GM23338 (cell line): ENCODE data around the gene CXCL8. TPM values are rescaled to one million over a fixed set of nuclear protein-coding genes. Genes with fewer than 3 reads are reported as not detected.
A peak's percentile ranks its signal among the peaks of the same experiment; 100 is the strongest.

ENCODE experiments used
- ATAC-seq: fragments of 200-7000 bp; cut with Tn5 transposase; 3 replicates; pipeline ENCODE4 v1.9.1; 2020
- DNase-seq: peaks from one replicate; pipeline ENCODE4 v3.0.0-alpha.2; 2015; ENCODE audit warnings: low spot score
- H2AFZ ChIP-seq: fragments of 200-600 bp; sonication (generic); 2 replicates; pipeline ENCODE4 v1.8.0; 2016; ENCODE audit warnings: antibody characterized with exemption, mild to moderate bottlenecking, moderate library complexity
- H3F3A ChIP-seq: fragments of 200-600 bp; sonication (generic); replicated peaks from 2 replicates; pipeline ENCODE4 v1.8.0; 2017; ENCODE audit warnings: antibody characterized with exemption, mixed run types, low read depth
- H3K27ac ChIP-seq: fragments of 200-600 bp; sonication (generic); 2 replicates; pipeline ENCODE4 v1.6.1; 2016; ENCODE audit warnings: low read depth
- H3K27me3 ChIP-seq: fragments of 200-600 bp; sonication (generic); 2 replicates; pipeline ENCODE4 v1.8.0; 2016; ENCODE audit warnings: mild to moderate bottlenecking, mixed run types, moderate library complexity; ENCODE audit not compliant: insufficient read depth
- H3K36me3 ChIP-seq: fragments of 200-600 bp; sonication (generic); 2 replicates; pipeline ENCODE4 v1.8.0; 2016; ENCODE audit warnings: mild to moderate bottlenecking; ENCODE audit not compliant: insufficient read depth
- H3K4me1 ChIP-seq: fragments of 200-600 bp; sonication (generic); 2 replicates; pipeline ENCODE4 v1.8.0; 2016; ENCODE audit warnings: mild to moderate bottlenecking, moderate library complexity; ENCODE audit not compliant: insufficient read depth
- H3K4me2 ChIP-seq: fragments of 200-600 bp; sonication (generic); 2 replicates; pipeline ENCODE4 v1.7.1; 2017; ENCODE audit warnings: mixed run types
- H3K4me3 ChIP-seq: fragments of 200-600 bp; sonication (generic); 2 replicates; pipeline ENCODE4 v1.6.1; 2016; ENCODE audit warnings: mixed run types
- H3K79me2 ChIP-seq: fragments of 200-600 bp; sonication (generic); replicated peaks from 2 replicates; pipeline ENCODE4 v1.8.0; 2017; ENCODE audit warnings: mild to moderate bottlenecking; ENCODE audit not compliant: insufficient read depth
- H3K9me2 ChIP-seq: fragments of 200-600 bp; sonication (generic); 2 replicates; pipeline ENCODE4 v1.8.0; 2017; ENCODE audit not compliant: insufficient read depth
- H4K20me1 ChIP-seq: fragments of 200-600 bp; sonication (generic); replicated peaks from 2 replicates; pipeline ENCODE4 v1.8.0; 2017; ENCODE audit warnings: mild to moderate bottlenecking; ENCODE audit not compliant: insufficient read depth
- H3K27ac Mint-ChIP-seq: 2 replicates; pipeline ENCODE4 v1.8.0; 2020; ENCODE audit warnings: inconsistent platforms, mild to moderate bottlenecking, moderate library complexity, mixed read lengths
- H3K27me3 Mint-ChIP-seq: 3 replicates; pipeline ENCODE4 v1.8.0; 2022; ENCODE audit warnings: low read depth, mild to moderate bottlenecking, moderate library complexity, mixed read lengths, inconsistent platforms; ENCODE audit not compliant: insufficient read depth, poor library complexity
- H3K36me3 Mint-ChIP-seq: 3 replicates; pipeline ENCODE4 v1.8.0; 2021; ENCODE audit warnings: low read depth, mild to moderate bottlenecking, inconsistent platforms, moderate library complexity, mixed read lengths
- H3K4me1 Mint-ChIP-seq: 3 replicates; pipeline ENCODE4 v1.8.0; 2020; ENCODE audit warnings: mild to moderate bottlenecking, inconsistent platforms, mixed read lengths
- H3K4me3 Mint-ChIP-seq: 3 replicates; pipeline ENCODE4 v1.8.0; 2021; ENCODE audit warnings: moderate library complexity, mild to moderate bottlenecking, inconsistent platforms, mixed read lengths
- H3K9me3 Mint-ChIP-seq: 3 replicates; pipeline ENCODE4 v1.8.0; 2020; ENCODE audit warnings: moderate library complexity, mild to moderate bottlenecking, inconsistent platforms, mixed read lengths
- CREB1 ChIP-seq: fragments of 250-450 bp; sonication (Bioruptor Pico); IDR thresholded peaks from 2 replicates; pipeline ENCODE4 v1.5.0; 2020; ENCODE audit warnings: low read depth, mild to moderate bottlenecking, moderate library complexity
- CTCF ChIP-seq, 2 experiments: fragments of 200-600 bp in 1 of 2; sonication (generic) in 1 of 2; conservative IDR thresholded peaks; 2 replicates each; pipeline versions ENCODE4 v1.5.1 to v1.6.1; 2016 to 2017; ENCODE audit warnings: antibody characterized with exemption in 2 of 2, low read depth in 2 of 2, mild to moderate bottlenecking in 2 of 2, moderate library complexity in 1 of 2
- EZH2 ChIP-seq: fragments of 200-600 bp; sonication (generic); IDR thresholded peaks from one replicate; pipeline ENCODE4 v1.8.0; 2017; ENCODE audit warnings: antibody characterized with exemption, mild to moderate bottlenecking, low read depth; ENCODE audit not compliant: unreplicated experiment
- EZH2phosphoT487 ChIP-seq: fragments of 200-600 bp; sonication (generic); IDR thresholded peaks from one replicate; pipeline ENCODE4 v1.8.1; 2018; ENCODE audit warnings: antibody characterized with exemption; ENCODE audit not compliant: unreplicated experiment
- JUNB ChIP-seq: IDR thresholded peaks from one replicate; pipeline ENCODE4 v1.6.1; 2016; ENCODE audit warnings: antibody characterized with exemption; ENCODE audit not compliant: unreplicated experiment
- NANOG ChIP-seq: IDR thresholded peaks from 2 replicates; pipeline ENCODE4 v1.6.1; 2016; ENCODE audit warnings: antibody characterized with exemption, borderline replicate concordance
- POLR2AphosphoS5 ChIP-seq: IDR thresholded peaks from 2 replicates; pipeline ENCODE4 v1.6.1; 2016; ENCODE audit warnings: antibody characterized with exemption, low read depth
- STAT1 ChIP-seq: IDR thresholded peaks from one replicate; pipeline ENCODE4 v1.6.1; 2016; ENCODE audit warnings: antibody characterized with exemption; ENCODE audit not compliant: unreplicated experiment
- ZNF114 ChIP-seq: fragments of 250-450 bp; sonication (Bioruptor Pico); IDR thresholded peaks from 2 replicates; pipeline ENCODE4 v1.5.0; 2020; ENCODE audit warnings: mild to moderate bottlenecking, moderate library complexity
- ZNF331 ChIP-seq: fragments of 250-450 bp; sonication (Bioruptor Pico); IDR thresholded peaks from 2 replicates; pipeline ENCODE4 v1.5.0; 2020; ENCODE audit warnings: low read depth, mild to moderate bottlenecking, moderate library complexity
- long read RNA-seq: library from polyadenylated mRNA; unstranded; transcript quantifications from one replicate; pipeline ENCODE4 v2.0.0, GENCODE V29; 2020; ENCODE audit not compliant: unreplicated experiment
- polyA plus RNA-seq: library from polyadenylated mRNA; unstranded; fragments of >200 nt; fragmentation: Nextera tagmentation; extraction: Ambion mirVana; gene quantifications from 2 replicates; pipeline ENCODE4 v1.2.1, GENCODE V29; 2016
- total RNA-seq: library from RNA; depleted of rRNA; stranded (reverse); fragments of >200 nt; shearing (Covaris generic); gene quantifications from 2 replicates; pipeline ENCODE4 v1.2.3, GENCODE V29; 2014; rRNA removed
- TF ChIP-seq, protein P1 (sequence below): IDR thresholded peaks from one replicate; pipeline ENCODE4 v1.6.1; 2018; ENCODE audit warnings: antibody characterized with exemption; ENCODE audit not compliant: unreplicated experiment
- TF ChIP-seq, protein P2 (sequence below): IDR thresholded peaks from 2 replicates; pipeline ENCODE4 v1.6.1; 2016; ENCODE audit warnings: antibody characterized with exemption
- TF ChIP-seq, protein P3 (sequence below): fragments of 250-450 bp; sonication (Bioruptor Pico); IDR thresholded peaks from 2 replicates; pipeline ENCODE4 v1.5.0; 2020; ENCODE audit warnings: mild to moderate bottlenecking, moderate library complexity

CXCL8 gene
- total RNA-seq, result not detected in 2 replicates
- 0.11 and 0.12 TPM in 2 replicates for polyA plus RNA-seq
- long read RNA-seq, result 0 reads

DNA sequence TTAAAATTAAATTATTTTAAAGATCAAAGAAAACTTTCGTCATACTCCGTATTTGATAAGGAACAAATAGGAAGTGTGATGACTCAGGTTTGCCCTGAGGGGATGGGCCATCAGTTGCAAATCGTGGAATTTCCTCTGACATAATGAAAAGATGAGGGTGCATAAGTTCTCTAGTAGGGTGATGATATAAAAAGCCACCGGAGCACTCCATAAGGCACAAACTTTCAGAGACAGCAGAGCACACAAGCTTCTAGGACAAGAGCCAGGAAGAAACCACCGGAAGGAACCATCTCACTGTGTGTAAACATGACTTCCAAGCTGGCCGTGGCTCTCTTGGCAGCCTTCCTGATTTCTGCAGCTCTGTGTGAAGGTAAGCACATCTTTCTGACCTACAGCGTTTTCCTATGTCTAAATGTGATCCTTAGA is at the start of gene CXCL8:
Gene CXCL8, plus strand, starts transcription at position 217 of the 426 bp plus-strand sequence. Its CDS starts 90 bp downstream, at position 307.
- no peaks in the 10 kb centered on the region for H3K27me3 Mint-ChIP-seq
- H3K4me3 Mint-ChIP-seq, result no peak within 1 kb of the TSS
- no peaks in the 10 kb centered on the region for H3K36me3 Mint-ChIP-seq
- H3K27me3 ChIP-seq, result no peaks in the 10 kb centered on the region
- TF ChIP-seq STAT1, result no peak
- TF ChIP-seq EZH2phosphoT487, result no peak
- TF ChIP-seq ZNF331 (CRISPR knock-in tag), result no peak
- no peak for TF ChIP-seq CTCF (conservative IDR thresholded peaks at IDR 0.05; ENCODE audit: low read depth in 2 of 2)
- TF ChIP-seq ZNF114 (CRISPR knock-in tag), result no peak
- no peak for TF ChIP-seq CREB1 (CRISPR knock-in tag)
- TF ChIP-seq POLR2AphosphoS5, result no peak
- TF ChIP-seq, protein P1, sequence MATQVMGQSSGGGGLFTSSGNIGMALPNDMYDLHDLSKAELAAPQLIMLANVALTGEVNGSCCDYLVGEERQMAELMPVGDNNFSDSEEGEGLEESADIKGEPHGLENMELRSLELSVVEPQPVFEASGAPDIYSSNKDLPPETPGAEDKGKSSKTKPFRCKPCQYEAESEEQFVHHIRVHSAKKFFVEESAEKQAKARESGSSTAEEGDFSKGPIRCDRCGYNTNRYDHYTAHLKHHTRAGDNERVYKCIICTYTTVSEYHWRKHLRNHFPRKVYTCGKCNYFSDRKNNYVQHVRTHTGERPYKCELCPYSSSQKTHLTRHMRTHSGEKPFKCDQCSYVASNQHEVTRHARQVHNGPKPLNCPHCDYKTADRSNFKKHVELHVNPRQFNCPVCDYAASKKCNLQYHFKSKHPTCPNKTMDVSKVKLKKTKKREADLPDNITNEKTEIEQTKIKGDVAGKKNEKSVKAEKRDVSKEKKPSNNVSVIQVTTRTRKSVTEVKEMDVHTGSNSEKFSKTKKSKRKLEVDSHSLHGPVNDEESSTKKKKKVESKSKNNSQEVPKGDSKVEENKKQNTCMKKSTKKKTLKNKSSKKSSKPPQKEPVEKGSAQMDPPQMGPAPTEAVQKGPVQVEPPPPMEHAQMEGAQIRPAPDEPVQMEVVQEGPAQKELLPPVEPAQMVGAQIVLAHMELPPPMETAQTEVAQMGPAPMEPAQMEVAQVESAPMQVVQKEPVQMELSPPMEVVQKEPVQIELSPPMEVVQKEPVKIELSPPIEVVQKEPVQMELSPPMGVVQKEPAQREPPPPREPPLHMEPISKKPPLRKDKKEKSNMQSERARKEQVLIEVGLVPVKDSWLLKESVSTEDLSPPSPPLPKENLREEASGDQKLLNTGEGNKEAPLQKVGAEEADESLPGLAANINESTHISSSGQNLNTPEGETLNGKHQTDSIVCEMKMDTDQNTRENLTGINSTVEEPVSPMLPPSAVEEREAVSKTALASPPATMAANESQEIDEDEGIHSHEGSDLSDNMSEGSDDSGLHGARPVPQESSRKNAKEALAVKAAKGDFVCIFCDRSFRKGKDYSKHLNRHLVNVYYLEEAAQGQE, result no peak
- no peak for TF ChIP-seq EZH2
- TF ChIP-seq, protein P2, sequence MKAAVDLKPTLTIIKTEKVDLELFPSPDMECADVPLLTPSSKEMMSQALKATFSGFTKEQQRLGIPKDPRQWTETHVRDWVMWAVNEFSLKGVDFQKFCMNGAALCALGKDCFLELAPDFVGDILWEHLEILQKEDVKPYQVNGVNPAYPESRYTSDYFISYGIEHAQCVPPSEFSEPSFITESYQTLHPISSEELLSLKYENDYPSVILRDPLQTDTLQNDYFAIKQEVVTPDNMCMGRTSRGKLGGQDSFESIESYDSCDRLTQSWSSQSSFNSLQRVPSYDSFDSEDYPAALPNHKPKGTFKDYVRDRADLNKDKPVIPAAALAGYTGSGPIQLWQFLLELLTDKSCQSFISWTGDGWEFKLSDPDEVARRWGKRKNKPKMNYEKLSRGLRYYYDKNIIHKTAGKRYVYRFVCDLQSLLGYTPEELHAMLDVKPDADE, result no peak
- no peak for TF ChIP-seq JUNB
- TF ChIP-seq, protein P3, sequence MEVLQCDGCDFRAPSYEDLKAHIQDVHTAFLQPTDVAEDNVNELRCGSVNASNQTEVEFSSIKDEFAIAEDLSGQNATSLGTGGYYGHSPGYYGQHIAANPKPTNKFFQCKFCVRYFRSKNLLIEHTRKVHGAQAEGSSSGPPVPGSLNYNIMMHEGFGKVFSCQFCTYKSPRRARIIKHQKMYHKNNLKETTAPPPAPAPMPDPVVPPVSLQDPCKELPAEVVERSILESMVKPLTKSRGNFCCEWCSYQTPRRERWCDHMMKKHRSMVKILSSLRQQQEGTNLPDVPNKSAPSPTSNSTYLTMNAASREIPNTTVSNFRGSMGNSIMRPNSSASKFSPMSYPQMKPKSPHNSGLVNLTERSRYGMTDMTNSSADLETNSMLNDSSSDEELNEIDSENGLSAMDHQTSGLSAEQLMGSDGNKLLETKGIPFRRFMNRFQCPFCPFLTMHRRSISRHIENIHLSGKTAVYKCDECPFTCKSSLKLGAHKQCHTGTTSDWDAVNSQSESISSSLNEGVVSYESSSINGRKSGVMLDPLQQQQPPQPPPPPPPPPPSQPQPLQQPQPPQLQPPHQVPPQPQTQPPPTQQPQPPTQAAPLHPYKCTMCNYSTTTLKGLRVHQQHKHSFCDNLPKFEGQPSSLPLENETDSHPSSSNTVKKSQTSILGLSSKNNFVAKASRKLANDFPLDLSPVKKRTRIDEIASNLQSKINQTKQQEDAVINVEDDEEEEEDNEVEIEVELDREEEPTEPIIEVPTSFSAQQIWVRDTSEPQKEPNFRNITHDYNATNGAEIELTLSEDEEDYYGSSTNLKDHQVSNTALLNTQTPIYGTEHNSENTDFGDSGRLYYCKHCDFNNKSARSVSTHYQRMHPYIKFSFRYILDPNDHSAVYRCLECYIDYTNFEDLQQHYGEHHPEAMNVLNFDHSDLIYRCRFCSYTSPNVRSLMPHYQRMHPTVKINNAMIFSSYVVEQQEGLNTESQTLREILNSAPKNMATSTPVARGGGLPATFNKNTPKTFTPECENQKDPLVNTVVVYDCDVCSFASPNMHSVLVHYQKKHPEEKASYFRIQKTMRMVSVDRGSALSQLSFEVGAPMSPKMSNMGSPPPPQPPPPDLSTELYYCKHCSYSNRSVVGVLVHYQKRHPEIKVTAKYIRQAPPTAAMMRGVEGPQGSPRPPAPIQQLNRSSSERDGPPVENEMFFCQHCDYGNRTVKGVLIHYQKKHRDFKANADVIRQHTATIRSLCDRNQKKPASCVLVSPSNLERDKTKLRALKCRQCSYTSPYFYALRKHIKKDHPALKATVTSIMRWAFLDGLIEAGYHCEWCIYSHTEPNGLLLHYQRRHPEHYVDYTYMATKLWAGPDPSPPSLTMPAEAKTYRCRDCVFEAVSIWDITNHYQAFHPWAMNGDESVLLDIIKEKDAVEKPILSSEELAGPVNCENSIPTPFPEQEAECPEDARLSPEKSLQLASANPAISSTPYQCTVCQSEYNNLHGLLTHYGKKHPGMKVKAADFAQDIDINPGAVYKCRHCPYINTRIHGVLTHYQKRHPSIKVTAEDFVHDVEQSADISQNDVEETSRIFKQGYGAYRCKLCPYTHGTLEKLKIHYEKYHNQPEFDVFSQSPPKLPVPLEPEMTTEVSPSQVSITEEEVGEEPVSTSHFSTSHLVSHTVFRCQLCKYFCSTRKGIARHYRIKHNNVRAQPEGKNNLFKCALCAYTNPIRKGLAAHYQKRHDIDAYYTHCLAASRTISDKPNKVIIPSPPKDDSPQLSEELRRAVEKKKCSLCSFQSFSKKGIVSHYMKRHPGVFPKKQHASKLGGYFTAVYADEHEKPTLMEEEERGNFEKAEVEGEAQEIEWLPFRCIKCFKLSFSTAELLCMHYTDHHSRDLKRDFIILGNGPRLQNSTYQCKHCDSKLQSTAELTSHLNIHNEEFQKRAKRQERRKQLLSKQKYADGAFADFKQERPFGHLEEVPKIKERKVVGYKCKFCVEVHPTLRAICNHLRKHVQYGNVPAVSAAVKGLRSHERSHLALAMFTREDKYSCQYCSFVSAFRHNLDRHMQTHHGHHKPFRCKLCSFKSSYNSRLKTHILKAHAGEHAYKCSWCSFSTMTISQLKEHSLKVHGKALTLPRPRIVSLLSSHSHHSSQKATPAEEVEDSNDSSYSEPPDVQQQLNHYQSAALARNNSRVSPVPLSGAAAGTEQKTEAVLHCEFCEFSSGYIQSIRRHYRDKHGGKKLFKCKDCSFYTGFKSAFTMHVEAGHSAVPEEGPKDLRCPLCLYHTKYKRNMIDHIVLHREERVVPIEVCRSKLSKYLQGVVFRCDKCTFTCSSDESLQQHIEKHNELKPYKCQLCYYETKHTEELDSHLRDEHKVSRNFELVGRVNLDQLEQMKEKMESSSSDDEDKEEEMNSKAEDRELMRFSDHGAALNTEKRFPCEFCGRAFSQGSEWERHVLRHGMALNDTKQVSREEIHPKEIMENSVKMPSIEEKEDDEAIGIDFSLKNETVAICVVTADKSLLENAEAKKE, result no peak
- TF ChIP-seq NANOG, result no peak
- H3F3A ChIP-seq, result no peaks in the 10 kb centered on the region
- ATAC-seq (no peak), DNase-seq (peak; percentile 7)
- no peak within 1 kb of the TSS for H3K4me2 ChIP-seq
- no peak within 1 kb of the TSS for H3K27ac Mint-ChIP-seq
- no peak within 1 kb of the TSS for H3K27ac ChIP-seq
- no peaks in the 10 kb centered on the region for H3K4me1 Mint-ChIP-seq
- H3K4me3 ChIP-seq, result no peak within 1 kb of the TSS
- no peaks in the 10 kb centered on the region for H3K79me2 ChIP-seq
- no peaks in the 10 kb centered on the region; the same call in 2 of the 3 replicates for H3K9me3 Mint-ChIP-seq
- H3K9me2 ChIP-seq, result 0 out of 2 replicates have a peak, but pooled peaks cover 5% of the 10 kb centered on the region
- H3K4me1 ChIP-seq, result no peaks in the 10 kb centered on the region
- H4K20me1 ChIP-seq, result no peaks in the 10 kb centered on the region
- H2AFZ ChIP-seq, result peak within 1 kb of the TSS; percentile 77; the same call in 1 of the 2 replicates
- no peaks in the 10 kb centered on the region for H3K36me3 ChIP-seq
